ENCODE results near the gene VWF. TPM values are rescaled to one million over a fixed set of nuclear protein-coding genes. Genes with fewer than 3 reads are reported as not detected.
A peak's percentile ranks its signal among the peaks of the same experiment; 100 is the strongest.

Gene VWF
- polyA plus RNA-seq, 1 donor (not counting 4 experiments of a cell fraction or from before 2014, with no cell fraction given) = 0.01 TPM

GRCh38 chr12:6097411-6097810 lies 27.1 kb downstream of the VWF start:
- Histone ChIP-seq H4K20me1 (ENCODE audit: control insufficient read depth, extremely low read depth, insufficient read depth, low read length) (no peaks in the 10 kb centered on the region), H3K9ac (ENCODE audit: control insufficient read depth, extremely low read depth, insufficient read depth, low read length) (no peak overlapping the region), H3K4me1 (ENCODE audit: control insufficient read depth, extremely low read depth, insufficient read depth, low read length) (peaks cover 31% of the 10 kb centered on the region), H3K4me3 (ENCODE audit: control insufficient read depth in 2 of 3, extremely low read depth in 1 of 3, insufficient read depth in 2 of 3, low read depth in 1 of 3, low read length in 3 of 3) (no peak overlapping the region), H3K27ac (ENCODE audit: control insufficient read depth, insufficient read depth, low read length) (peak overlapping the region; percentile 19), H3K79me2 (ENCODE audit: control insufficient read depth, insufficient read depth, low read length) (no peaks in the 10 kb centered on the region), H3K4me2 (ENCODE audit: control insufficient read depth, extremely low read depth, insufficient read depth, low read depth, low read length) (no peak overlapping the region), H3K36me3 (ENCODE audit: control insufficient read depth in 2 of 2, extremely low read depth in 1 of 2, insufficient read depth in 2 of 2, low read length in 2 of 2) (no peaks in the 10 kb centered on the region), H3K9me1 (ENCODE audit: control insufficient read depth, extremely low read depth, insufficient read depth, low read length) (no peaks in the 10 kb centered on the region), H3K27me3 (ENCODE audit: control insufficient read depth, extremely low read depth, insufficient read depth, low read length) (no peaks in the 10 kb centered on the region), H2AFZ (ENCODE audit: control insufficient read depth, low read length) (no peak overlapping the region), H3K9me3 (ENCODE audit: control insufficient read depth, low read depth, low read length) (no peaks in the 10 kb centered on the region)
- DNase-seq (ENCODE audit: low read depth, low spot score) = no peak
- peak; percentile 93 for FAIRE-seq
- dilution Hi-C loops (cut with MboI; ENCODE audit: extremely low pct_ligation_motif_present, low sequenced_read_pairs) = no loop called here
- TF ChIP-seq EZH2 (IDR thresholded peaks at IDR 0.05; ENCODE audit: low read length) (no peak), CTCF (optimal IDR thresholded peaks at IDR 0.05 in 1 of 3, IDR thresholded peaks at IDR 0.05 in 1 of 3, conservative IDR thresholded peaks at IDR 0.05 in 1 of 3; ENCODE audit: extremely low read depth in 1 of 3, insufficient read depth in 2 of 3, low read length in 3 of 3) (peak in 1 of 3 experiments; percentile 24)

DNA sequence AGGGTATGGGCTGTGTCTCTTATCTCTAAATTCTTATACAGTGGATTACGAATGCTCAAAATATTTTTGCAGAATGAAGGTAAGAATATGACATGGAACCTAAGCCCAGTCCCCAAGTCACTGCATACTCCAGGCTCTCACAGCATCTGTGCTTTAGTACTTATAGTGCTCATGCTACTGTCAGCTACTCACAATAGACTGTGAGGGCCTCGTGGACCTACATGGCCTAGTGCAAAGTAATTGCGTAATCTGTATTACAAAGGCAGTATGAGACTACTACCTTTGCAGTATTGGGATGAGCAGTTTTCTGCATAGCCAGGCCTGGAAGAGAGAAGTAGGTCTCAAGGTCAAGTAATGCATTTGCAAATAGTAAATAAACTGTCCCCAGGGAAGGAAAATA lies 27.9 kb downstream of the VWF start:
- no peak overlapping the region for H3K27ac ChIP-seq (ENCODE audit: control insufficient read depth, insufficient read depth, low read length)
- dilution Hi-C loops (cut with MboI; ENCODE audit: extremely low pct_ligation_motif_present, low sequenced_read_pairs) = no loop called here
- no peak for FAIRE-seq
- H3K9me3 ChIP-seq (ENCODE audit: control insufficient read depth, low read depth, low read length) = no peaks in the 10 kb centered on the region
- H3K79me2 ChIP-seq (ENCODE audit: control insufficient read depth, insufficient read depth, low read length) = no peaks in the 10 kb centered on the region
- no peaks in the 10 kb centered on the region for H3K27me3 ChIP-seq (ENCODE audit: control insufficient read depth, extremely low read depth, insufficient read depth, low read length)
- TF ChIP-seq EZH2 (IDR thresholded peaks at IDR 0.05; ENCODE audit: low read length) (no peak), CTCF (optimal IDR thresholded peaks at IDR 0.05 in 1 of 3, IDR thresholded peaks at IDR 0.05 in 1 of 3, conservative IDR thresholded peaks at IDR 0.05 in 1 of 3; ENCODE audit: extremely low read depth in 1 of 3, insufficient read depth in 2 of 3, low read length in 3 of 3) (no peak)
- H3K4me2 ChIP-seq (ENCODE audit: control insufficient read depth, extremely low read depth, insufficient read depth, low read depth, low read length) = no peak overlapping the region
- no peak overlapping the region for H3K4me3 ChIP-seq (ENCODE audit: control insufficient read depth in 2 of 3, extremely low read depth in 1 of 3, insufficient read depth in 2 of 3, low read depth in 1 of 3, low read length in 3 of 3)
- H3K9ac ChIP-seq (ENCODE audit: control insufficient read depth, extremely low read depth, insufficient read depth, low read length) = no peak overlapping the region
- peaks cover 31% of the 10 kb centered on the region for H3K4me1 ChIP-seq (ENCODE audit: control insufficient read depth, extremely low read depth, insufficient read depth, low read length)
- no peak for DNase-seq (ENCODE audit: low read depth, low spot score)
- no peaks in the 10 kb centered on the region for H3K36me3 ChIP-seq (ENCODE audit: control insufficient read depth in 2 of 2, extremely low read depth in 1 of 2, insufficient read depth in 2 of 2, low read length in 2 of 2)
- H3K9me1 ChIP-seq (ENCODE audit: control insufficient read depth, extremely low read depth, insufficient read depth, low read length) = no peaks in the 10 kb centered on the region
- no peaks in the 10 kb centered on the region for H4K20me1 ChIP-seq (ENCODE audit: control insufficient read depth, extremely low read depth, insufficient read depth, low read length)
- H2AFZ ChIP-seq (ENCODE audit: control insufficient read depth, low read length) = no peak overlapping the region
